Omental fat pad (tissue), 4 donors: ENCODE measurements around the gene UBE2F. TPM values are rescaled to one million over a fixed set of nuclear protein-coding genes. Genes with fewer than 3 reads are reported as not detected.

Experiments
- ATAC-seq: fragments of 150-250 bp; one replicate; pipeline ENCODE4 v1.9.1; 2016; ENCODE audit warnings: mild to moderate bottlenecking, moderate library complexity; ENCODE audit not compliant: low FRiP score
- DNase-seq: peaks from one replicate; pipeline ENCODE4 v3.0.0-alpha.2; 2019; ENCODE audit warnings: low spot score
- CTCF ChIP-seq, 3 donors: fragments of 450-650 bp; IDR thresholded peaks; one replicate each; pipeline ENCODE4 v1.5.1; 2016 to 2017; ENCODE audit warnings: antibody characterized with exemption in 3 of 3, mild to moderate bottlenecking in 3 of 3, moderate library complexity in 2 of 3
- total RNA-seq, 4 donors: library from RNA; depleted of rRNA; stranded (reverse); fragments of >200 nt; gene quantifications; one replicate each; pipeline ENCODE4 v1.1.0, GENCODE V29; 2016

UBE2F gene
- total RNA-seq, 4 donors from 2014 or later, result 36.3 to 59.9 (median 51.3) TPM

GRCh38 chr2:238082151-238082550, 115.3 kb downstream of the UBE2F start:
- ATAC-seq (no peak), DNase-seq (no peak)
- TF ChIP-seq CTCF (IDR thresholded peaks at IDR 0.05), result no peak

- TF ChIP-seq CTCF (IDR thresholded peaks at IDR 0.05), result no peak
- no peak for DNase-seq
- ATAC-seq, result no peak
These were observed 116.0 kb downstream of the UBE2F start for GRCh38 chr2:238082827-238083226.

GRCh38 chr2:238083919-238084318, 117.1 kb downstream of the UBE2F start:
- DNase-seq (no peak), ATAC-seq (no peak)
- no peak for TF ChIP-seq CTCF (IDR thresholded peaks at IDR 0.05)

GRCh38 chr2:238084761-238085160, 117.9 kb downstream of the UBE2F start:
- no peak for ATAC-seq
- TF ChIP-seq CTCF (IDR thresholded peaks at IDR 0.05), result no peak
- DNase-seq, result no peak

GRCh38 chr2:238085899-238086298, 119.1 kb downstream of the UBE2F start:
- ATAC-seq (no peak), DNase-seq (no peak)

GRCh38 chr2:238087211-238087610, 120.4 kb downstream of the UBE2F start:
- TF ChIP-seq CTCF (IDR thresholded peaks at IDR 0.05), result no peak
- ATAC-seq, result no peak
- no peak for DNase-seq

More at GRCh38 chr2:238085899-238086298, 119.1 kb downstream of the UBE2F start:
- TF ChIP-seq CTCF (IDR thresholded peaks at IDR 0.05), result no peak

GRCh38 chr2:238090887-238091286, 124.1 kb downstream of the UBE2F start:
- TF ChIP-seq CTCF (IDR thresholded peaks at IDR 0.05), result no peak
- no peak for ATAC-seq
- no peak for DNase-seq
